ENCODE data around the gene BEND4.

The BEND4 gene

DNA sequence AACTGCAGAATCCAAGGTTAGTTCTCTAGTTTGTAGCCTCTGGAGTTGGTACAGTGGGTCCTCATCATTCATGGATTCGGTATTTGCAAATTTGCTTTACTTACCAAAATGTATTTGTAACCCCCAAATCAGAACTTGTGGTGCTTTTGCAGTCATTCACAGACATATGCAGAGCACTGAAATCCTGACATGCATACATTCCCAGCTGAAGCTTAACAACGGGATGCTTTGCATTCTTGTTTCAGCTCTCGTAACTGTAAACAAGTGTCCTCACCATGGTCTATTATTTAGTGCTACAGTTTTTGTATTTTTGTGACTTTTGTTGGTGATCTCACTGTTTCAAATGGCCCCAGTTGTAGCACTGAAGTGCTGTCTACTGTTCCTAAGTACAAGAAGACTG, 16.1 kb downstream of the BEND4 start:
- no peak overlapping the region for H3K27ac ChIP-seq (replicated peaks)
- peaks cover 8% of the 10 kb centered on the region for H3K27me3 ChIP-seq (ENCODE audit: insufficient read depth, poor library complexity, severe bottlenecking)
- no peak for DNase-seq (ENCODE audit: low read depth in 1 of 2, low spot score in 1 of 2)
- H3K4me3 ChIP-seq (replicated peaks; ENCODE audit: insufficient read depth, low read length), result no peak overlapping the region
- no peak for TF ChIP-seq POLR2AphosphoS5 (IDR thresholded peaks at IDR 0.05; ENCODE audit: low read depth)
- TF ChIP-seq, protein P1, sequence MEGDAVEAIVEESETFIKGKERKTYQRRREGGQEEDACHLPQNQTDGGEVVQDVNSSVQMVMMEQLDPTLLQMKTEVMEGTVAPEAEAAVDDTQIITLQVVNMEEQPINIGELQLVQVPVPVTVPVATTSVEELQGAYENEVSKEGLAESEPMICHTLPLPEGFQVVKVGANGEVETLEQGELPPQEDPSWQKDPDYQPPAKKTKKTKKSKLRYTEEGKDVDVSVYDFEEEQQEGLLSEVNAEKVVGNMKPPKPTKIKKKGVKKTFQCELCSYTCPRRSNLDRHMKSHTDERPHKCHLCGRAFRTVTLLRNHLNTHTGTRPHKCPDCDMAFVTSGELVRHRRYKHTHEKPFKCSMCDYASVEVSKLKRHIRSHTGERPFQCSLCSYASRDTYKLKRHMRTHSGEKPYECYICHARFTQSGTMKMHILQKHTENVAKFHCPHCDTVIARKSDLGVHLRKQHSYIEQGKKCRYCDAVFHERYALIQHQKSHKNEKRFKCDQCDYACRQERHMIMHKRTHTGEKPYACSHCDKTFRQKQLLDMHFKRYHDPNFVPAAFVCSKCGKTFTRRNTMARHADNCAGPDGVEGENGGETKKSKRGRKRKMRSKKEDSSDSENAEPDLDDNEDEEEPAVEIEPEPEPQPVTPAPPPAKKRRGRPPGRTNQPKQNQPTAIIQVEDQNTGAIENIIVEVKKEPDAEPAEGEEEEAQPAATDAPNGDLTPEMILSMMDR (IDR thresholded peaks at IDR 0.05; ENCODE audit: insufficient read depth, low read length), result no peak
- TF ChIP-seq, protein P2, sequence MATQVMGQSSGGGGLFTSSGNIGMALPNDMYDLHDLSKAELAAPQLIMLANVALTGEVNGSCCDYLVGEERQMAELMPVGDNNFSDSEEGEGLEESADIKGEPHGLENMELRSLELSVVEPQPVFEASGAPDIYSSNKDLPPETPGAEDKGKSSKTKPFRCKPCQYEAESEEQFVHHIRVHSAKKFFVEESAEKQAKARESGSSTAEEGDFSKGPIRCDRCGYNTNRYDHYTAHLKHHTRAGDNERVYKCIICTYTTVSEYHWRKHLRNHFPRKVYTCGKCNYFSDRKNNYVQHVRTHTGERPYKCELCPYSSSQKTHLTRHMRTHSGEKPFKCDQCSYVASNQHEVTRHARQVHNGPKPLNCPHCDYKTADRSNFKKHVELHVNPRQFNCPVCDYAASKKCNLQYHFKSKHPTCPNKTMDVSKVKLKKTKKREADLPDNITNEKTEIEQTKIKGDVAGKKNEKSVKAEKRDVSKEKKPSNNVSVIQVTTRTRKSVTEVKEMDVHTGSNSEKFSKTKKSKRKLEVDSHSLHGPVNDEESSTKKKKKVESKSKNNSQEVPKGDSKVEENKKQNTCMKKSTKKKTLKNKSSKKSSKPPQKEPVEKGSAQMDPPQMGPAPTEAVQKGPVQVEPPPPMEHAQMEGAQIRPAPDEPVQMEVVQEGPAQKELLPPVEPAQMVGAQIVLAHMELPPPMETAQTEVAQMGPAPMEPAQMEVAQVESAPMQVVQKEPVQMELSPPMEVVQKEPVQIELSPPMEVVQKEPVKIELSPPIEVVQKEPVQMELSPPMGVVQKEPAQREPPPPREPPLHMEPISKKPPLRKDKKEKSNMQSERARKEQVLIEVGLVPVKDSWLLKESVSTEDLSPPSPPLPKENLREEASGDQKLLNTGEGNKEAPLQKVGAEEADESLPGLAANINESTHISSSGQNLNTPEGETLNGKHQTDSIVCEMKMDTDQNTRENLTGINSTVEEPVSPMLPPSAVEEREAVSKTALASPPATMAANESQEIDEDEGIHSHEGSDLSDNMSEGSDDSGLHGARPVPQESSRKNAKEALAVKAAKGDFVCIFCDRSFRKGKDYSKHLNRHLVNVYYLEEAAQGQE (IDR thresholded peaks at IDR 0.05; ENCODE audit: insufficient replicate concordance, low read depth), result no peak
- no peak for TF ChIP-seq GABPA (IDR thresholded peaks at IDR 0.05; ENCODE audit: low read depth)
- TF ChIP-seq SPI1 (IDR thresholded peaks at IDR 0.05; ENCODE audit: borderline replicate concordance, low read depth), result no peak

DNA sequence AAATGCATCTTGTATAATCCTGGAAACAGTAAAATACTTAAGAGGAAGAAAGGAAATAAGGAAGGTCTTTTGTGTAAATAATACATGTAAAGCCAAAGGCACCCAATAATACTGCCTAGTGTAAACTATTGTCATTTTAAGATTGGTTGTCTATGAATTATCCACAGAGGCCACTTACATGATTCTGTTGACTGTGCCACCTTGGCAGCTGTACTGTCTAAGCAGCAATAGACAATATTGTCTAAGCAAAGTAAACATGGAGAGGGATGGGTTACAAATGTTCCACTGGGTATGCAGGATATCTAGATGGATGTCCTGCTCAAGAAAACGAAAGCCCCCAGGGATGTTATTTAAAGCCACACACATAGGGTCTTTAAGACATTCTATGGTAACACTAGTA, 19.4 kb downstream of the BEND4 start:
- DNase-seq (ENCODE audit: low read depth in 1 of 2, low spot score in 1 of 2), result no peak
- no peak for TF ChIP-seq POLR2AphosphoS5 (IDR thresholded peaks at IDR 0.05; ENCODE audit: low read depth)
- no peak for TF ChIP-seq SPI1 (IDR thresholded peaks at IDR 0.05; ENCODE audit: borderline replicate concordance, low read depth)
- TF ChIP-seq, protein P1 (IDR thresholded peaks at IDR 0.05; ENCODE audit: insufficient read depth, low read length), result no peak
- no peak for TF ChIP-seq GABPA (IDR thresholded peaks at IDR 0.05; ENCODE audit: low read depth)
- TF ChIP-seq, protein P2 (IDR thresholded peaks at IDR 0.05; ENCODE audit: insufficient replicate concordance, low read depth), result no peak

DNA sequence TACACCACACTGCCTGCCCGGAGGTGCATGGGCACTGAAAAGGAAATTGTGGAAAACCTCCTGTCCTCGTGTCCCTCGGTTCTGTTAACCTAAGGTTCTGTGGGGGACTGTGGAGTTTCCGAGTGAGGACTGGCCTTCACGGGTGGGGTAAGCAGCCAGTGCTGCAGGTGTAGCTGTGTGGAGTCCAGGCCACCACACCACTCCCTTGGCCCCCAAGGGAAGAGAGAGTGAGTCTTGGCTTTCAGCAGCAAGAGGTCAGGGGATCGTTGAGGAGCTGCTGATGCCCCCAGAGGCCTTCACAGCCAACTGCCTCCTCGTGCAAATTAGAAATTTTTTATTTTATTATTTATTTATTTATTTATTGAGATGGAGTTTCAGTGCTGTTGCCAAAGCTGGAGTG, 20.4 kb downstream of the BEND4 start:
- TF ChIP-seq, protein P2 (IDR thresholded peaks at IDR 0.05; ENCODE audit: insufficient replicate concordance, low read depth), result no peak
- TF ChIP-seq SPI1 (IDR thresholded peaks at IDR 0.05; ENCODE audit: borderline replicate concordance, low read depth), result no peak
- TF ChIP-seq GABPA (IDR thresholded peaks at IDR 0.05; ENCODE audit: low read depth), result no peak
- no peak for TF ChIP-seq POLR2AphosphoS5 (IDR thresholded peaks at IDR 0.05; ENCODE audit: low read depth)
- TF ChIP-seq, protein P1 (IDR thresholded peaks at IDR 0.05; ENCODE audit: insufficient read depth, low read length), result no peak
- peaks cover 4% of the 10 kb centered on the region for H3K27me3 ChIP-seq (ENCODE audit: insufficient read depth, poor library complexity, severe bottlenecking)
- DNase-seq (ENCODE audit: low read depth in 1 of 2, low spot score in 1 of 2), result no peak
- H3K27ac ChIP-seq (replicated peaks), result no peak overlapping the region
- no peak overlapping the region for H3K4me3 ChIP-seq (replicated peaks; ENCODE audit: insufficient read depth, low read length)

More for the DNA sequence above, 19.4 kb downstream of the BEND4 start:
- Histone ChIP-seq H3K27ac (replicated peaks) (no peak overlapping the region), H3K4me3 (replicated peaks; ENCODE audit: insufficient read depth, low read length) (no peak overlapping the region), H3K27me3 (ENCODE audit: insufficient read depth, poor library complexity, severe bottlenecking) (peaks cover 6% of the 10 kb centered on the region)
